Measurements from ENCODE around the gene SLC8A1. TPM values are rescaled to one million over a fixed set of nuclear protein-coding genes. Genes with fewer than 3 reads are reported as not detected.

Gene SLC8A1
- polyA plus RNA-seq, 3 donors = 16.9 to 18.2 (median 18.0) TPM

DNA sequence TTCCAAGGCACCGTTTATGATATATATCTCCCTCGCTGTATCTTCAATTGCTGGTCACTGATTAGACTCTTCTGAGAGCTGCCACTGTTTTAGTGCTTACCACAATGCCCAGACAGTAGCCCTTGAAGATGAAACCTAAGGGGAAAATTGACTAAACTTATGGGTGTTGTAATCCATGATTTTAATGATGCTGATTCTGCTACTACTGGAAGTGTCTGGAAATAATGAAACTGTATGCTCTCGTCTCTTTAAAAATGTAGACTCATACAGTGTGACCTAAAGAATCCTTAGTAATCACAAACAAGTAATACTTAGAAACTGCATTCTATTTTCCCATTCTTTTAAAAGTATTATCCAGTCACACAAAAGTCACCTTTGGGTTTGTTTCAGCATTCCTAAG is 5.5 kb upstream of the SLC8A1 start:
- Histone ChIP-seq H4K20me1 (ENCODE audit: insufficient read depth, low read length) (no peaks in the 10 kb centered on the region), H3K9me3 (replicated peaks in 1 of 2; ENCODE audit: control insufficient read depth in 1 of 2, insufficient read depth in 1 of 2, low read length in 2 of 2) (no peaks in the 10 kb centered on the region), H2AFZ (ENCODE audit: insufficient read depth, low read depth, low read length, poor library complexity, severe bottlenecking) (no peak overlapping the region), H3K4me3 (replicated peaks in 1 of 3; ENCODE audit: low read depth in 2 of 3, low read length in 3 of 3) (no peak overlapping the region), H3K79me2 (ENCODE audit: insufficient read depth, low read length) (peaks cover 11% of the 10 kb centered on the region), H3K9ac (ENCODE audit: insufficient read depth, low read length, poor library complexity, severe bottlenecking) (no peak overlapping the region), H3K27me3 (ENCODE audit: control insufficient read depth in 2 of 2, insufficient read depth in 2 of 2, low read length in 2 of 2) (no peaks in the 10 kb centered on the region), H3K4me1 (ENCODE audit: control insufficient read depth in 1 of 2, insufficient read depth in 2 of 2, low read length in 2 of 2) (peaks cover 44 to 58% of the 10 kb centered on the region in 2 donors), H3K4me2 (replicated peaks; ENCODE audit: extremely low read depth, low read length, poor library complexity, severe bottlenecking) (no peak overlapping the region), H3K27ac (ENCODE audit: low read depth in 1 of 2, low read length in 2 of 2) (no peak overlapping the region), H3K36me3 (replicated peaks in 1 of 2; ENCODE audit: control insufficient read depth in 1 of 2, insufficient read depth in 2 of 2, low read length in 2 of 2) (no peaks in the 10 kb centered on the region)
- no peak for DNase-seq
- H3K27me3 Mint-ChIP-seq (ENCODE audit: low read depth in 3 of 3) = peaks cover 0 to 3% (median 2%) of the 10 kb centered on the region in 3 donors
- intact Hi-C loops (cut with micrococcal nuclease) = loop anchor here in 1 of 2 donors (10.0 kb wide), 1 partner anchor 97 kb away; no protein-coding TSS in a partner anchor
- H3K36me3 Mint-ChIP-seq = peaks cover 0 to 3% of the 10 kb centered on the region in 2 donors
- WGBS (ENCODE audit: insufficient coverage) = 40% methylated on average over 1 of the region's 3 CpGs
- peak overlapping the region in 1 of 7 donors; percentile 56 for H3K27ac Mint-ChIP-seq
- peaks cover 56% of the 10 kb centered on the region for H3K4me1 Mint-ChIP-seq
- TF ChIP-seq, protein P1, sequence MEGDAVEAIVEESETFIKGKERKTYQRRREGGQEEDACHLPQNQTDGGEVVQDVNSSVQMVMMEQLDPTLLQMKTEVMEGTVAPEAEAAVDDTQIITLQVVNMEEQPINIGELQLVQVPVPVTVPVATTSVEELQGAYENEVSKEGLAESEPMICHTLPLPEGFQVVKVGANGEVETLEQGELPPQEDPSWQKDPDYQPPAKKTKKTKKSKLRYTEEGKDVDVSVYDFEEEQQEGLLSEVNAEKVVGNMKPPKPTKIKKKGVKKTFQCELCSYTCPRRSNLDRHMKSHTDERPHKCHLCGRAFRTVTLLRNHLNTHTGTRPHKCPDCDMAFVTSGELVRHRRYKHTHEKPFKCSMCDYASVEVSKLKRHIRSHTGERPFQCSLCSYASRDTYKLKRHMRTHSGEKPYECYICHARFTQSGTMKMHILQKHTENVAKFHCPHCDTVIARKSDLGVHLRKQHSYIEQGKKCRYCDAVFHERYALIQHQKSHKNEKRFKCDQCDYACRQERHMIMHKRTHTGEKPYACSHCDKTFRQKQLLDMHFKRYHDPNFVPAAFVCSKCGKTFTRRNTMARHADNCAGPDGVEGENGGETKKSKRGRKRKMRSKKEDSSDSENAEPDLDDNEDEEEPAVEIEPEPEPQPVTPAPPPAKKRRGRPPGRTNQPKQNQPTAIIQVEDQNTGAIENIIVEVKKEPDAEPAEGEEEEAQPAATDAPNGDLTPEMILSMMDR (IDR thresholded peaks at IDR 0.05) = no peak
- no peak overlapping the region for H3K4me3 Mint-ChIP-seq
- peaks cover 0 to 2% (median 0%) of the 10 kb centered on the region in 7 donors for H3K9me3 Mint-ChIP-seq

DNA sequence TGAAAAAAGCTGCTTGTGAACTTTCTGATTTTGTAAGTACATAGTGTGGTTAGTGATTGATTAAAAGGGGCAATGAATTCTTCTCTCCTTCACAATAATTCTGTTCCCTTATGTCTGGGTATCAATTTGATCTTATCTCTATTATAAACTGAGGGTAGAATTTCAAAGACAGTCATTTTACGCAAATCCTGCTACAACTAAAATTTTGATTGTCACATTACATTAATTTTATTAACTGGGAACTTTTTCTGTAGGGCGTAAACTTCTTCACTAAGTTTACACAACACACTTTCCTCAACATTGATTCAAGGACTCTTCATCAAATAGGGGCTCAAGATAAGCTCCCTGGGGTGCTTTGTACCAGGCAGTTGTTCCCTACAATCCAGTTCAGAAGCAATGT is 5.0 kb upstream of the SLC8A1 start:
- H2AFZ ChIP-seq (ENCODE audit: insufficient read depth, low read depth, low read length, poor library complexity, severe bottlenecking) = no peak overlapping the region
- H3K9me3 Mint-ChIP-seq = peaks cover 0 to 2% (median 0%) of the 10 kb centered on the region in 7 donors
- H3K9me3 ChIP-seq (replicated peaks in 1 of 2; ENCODE audit: control insufficient read depth in 1 of 2, insufficient read depth in 1 of 2, low read length in 2 of 2) = no peaks in the 10 kb centered on the region
- H3K9ac ChIP-seq (ENCODE audit: insufficient read depth, low read length, poor library complexity, severe bottlenecking) = no peak overlapping the region
- peaks cover 57% of the 10 kb centered on the region for H3K4me1 Mint-ChIP-seq
- peaks cover 45 to 60% of the 10 kb centered on the region in 2 donors for H3K4me1 ChIP-seq (ENCODE audit: control insufficient read depth in 1 of 2, insufficient read depth in 2 of 2, low read length in 2 of 2)
- H3K36me3 Mint-ChIP-seq = peaks cover 0 to 3% of the 10 kb centered on the region in 2 donors
- 100% methylated on average over 1 of the region's 2 CpGs for WGBS (ENCODE audit: insufficient coverage)
- H3K27ac ChIP-seq (ENCODE audit: low read depth in 1 of 2, low read length in 2 of 2) = no peak overlapping the region
- H3K79me2 ChIP-seq (ENCODE audit: insufficient read depth, low read length) = peaks cover 14% of the 10 kb centered on the region
- H3K36me3 ChIP-seq (replicated peaks in 1 of 2; ENCODE audit: control insufficient read depth in 1 of 2, insufficient read depth in 2 of 2, low read length in 2 of 2) = no peaks in the 10 kb centered on the region
- no peak overlapping the region for H3K4me3 Mint-ChIP-seq
- H3K27me3 Mint-ChIP-seq (ENCODE audit: low read depth in 3 of 3) = peaks cover 0 to 3% (median 2%) of the 10 kb centered on the region in 3 donors
- H3K4me2 ChIP-seq (replicated peaks; ENCODE audit: extremely low read depth, low read length, poor library complexity, severe bottlenecking) = no peak overlapping the region
- peak overlapping the region in 2 of 7 donors; percentile 56 to 95 for H3K27ac Mint-ChIP-seq
- intact Hi-C loops (cut with micrococcal nuclease) = loop anchor here in 1 of 2 donors (10.0 kb wide), 1 partner anchor 98 kb away; no protein-coding TSS in a partner anchor
- no peaks in the 10 kb centered on the region for H4K20me1 ChIP-seq (ENCODE audit: insufficient read depth, low read length)
- H3K4me3 ChIP-seq (replicated peaks in 1 of 3; ENCODE audit: low read depth in 2 of 3, low read length in 3 of 3) = no peak overlapping the region
- no peaks in the 10 kb centered on the region for H3K27me3 ChIP-seq (ENCODE audit: control insufficient read depth in 2 of 2, insufficient read depth in 2 of 2, low read length in 2 of 2)
- TF ChIP-seq, protein P1 (IDR thresholded peaks at IDR 0.05) = no peak
- no peak for DNase-seq

Measured in CD14-positive monocyte (primary cell).